Measurements from ENCODE around the gene ITPR2.

GRCh38 chr12:26769611-26770010, 63.4 kb downstream of the ITPR2 start:
- no peak for TF ChIP-seq CTCF (IDR thresholded peaks at IDR 0.05; ENCODE audit: low read depth, low read length, missing input control)
- no peak for TF ChIP-seq REST (IDR thresholded peaks at IDR 0.05)
- TF ChIP-seq MAX (IDR thresholded peaks at IDR 0.05) = no peak
- no peak for TF ChIP-seq JUND (IDR thresholded peaks at IDR 0.05)
- no peak for TF ChIP-seq YY1 (IDR thresholded peaks at IDR 0.05)
- TF ChIP-seq, protein P1, sequence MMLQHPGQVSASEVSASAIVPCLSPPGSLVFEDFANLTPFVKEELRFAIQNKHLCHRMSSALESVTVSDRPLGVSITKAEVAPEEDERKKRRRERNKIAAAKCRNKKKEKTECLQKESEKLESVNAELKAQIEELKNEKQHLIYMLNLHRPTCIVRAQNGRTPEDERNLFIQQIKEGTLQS (IDR thresholded peaks at IDR 0.05) = no peak
- TF ChIP-seq ZBTB33 (IDR thresholded peaks at IDR 0.05) = no peak
- no peak for TF ChIP-seq FOXA1 (IDR thresholded peaks at IDR 0.05)
- no peak for TF ChIP-seq HNF4A (conservative IDR thresholded peaks at IDR 0.05)
